BJ (cell line): ENCODE measurements around the gene TBCCD1. TPM values are rescaled to one million over a fixed set of nuclear protein-coding genes. Genes with fewer than 3 reads are reported as not detected.

Experiments used
- CTCF ChIA-PET: fragments of 350-600 bp; formaldehyde crosslinking; extraction: SDS; loops from one replicate; lab custom pipeline; 2021; ENCODE audit warnings: antibody characterized with exemption, inconsistent platforms; lab: Yijun Ruan, JAX
- POLR2A ChIA-PET: fragments of 300-600 bp; sonication (Branson Sonifier 250); formaldehyde crosslinking; extraction: SDS; loops from one replicate; lab custom pipeline; 2021; ENCODE audit warnings: antibody characterized with exemption; lab: Charles Lee
- DNase-seq: peaks from one replicate; pipeline ENCODE4 v3.0.0-alpha.2; 2011; ENCODE audit warnings: low read depth
- H3K27me3 ChIP-seq: 2 replicates; pipeline ENCODE4 v1.6.0; 2011; ENCODE audit warnings: low read length; ENCODE audit not compliant: control insufficient read depth, insufficient read depth
- H3K36me3 ChIP-seq: 2 replicates; pipeline ENCODE4 v1.5.1; 2011; ENCODE audit warnings: low read length; ENCODE audit not compliant: control insufficient read depth, insufficient read depth
- H3K4me3 ChIP-seq: 2 replicates; pipeline ENCODE4 v1.5.1; 2011; ENCODE audit warnings: low read depth, mild to moderate bottlenecking, control low read depth, low read length
- CTCF ChIP-seq: IDR thresholded peaks from 2 replicates; pipeline ENCODE4 v1.5.1; 2011; ENCODE audit warnings: low read depth, mild to moderate bottlenecking, control low read depth, inconsistent platforms, low read length, moderate library complexity; ENCODE audit not compliant: insufficient read depth
- polyA plus RNA-seq: library from polyadenylated mRNA; depleted of rRNA; stranded (reverse); fragments of >200 nt; gene quantifications from 2 replicates; pipeline ENCODE4 v1.2.3, GENCODE V29; 2011

Gene TBCCD1
- polyA plus RNA-seq, 1 experiment, result 8.3 TPM

- CTCF ChIA-PET, result interaction anchor here (0.5 kb wide), 1 partner anchor 571 kb away, joined by 3 read pairs; no protein-coding TSS in a partner anchor
- DNase-seq, result no peak
- Histone ChIP-seq H3K27me3 (peaks cover 2% of the 10 kb centered on the region; the same call in 1 of the 2 replicates), H3K4me3 (no peak overlapping the region), H3K36me3 (no peaks in the 10 kb centered on the region)
- POLR2A ChIA-PET, result no interaction called here
- TF ChIP-seq CTCF, result no peak
Measured at GRCh38 chr3:186594591-186595113, 27.5 kb upstream of the TBCCD1 start.

- H3K4me3 ChIP-seq, result no peak overlapping the region
- DNase-seq, result no peak
- TF ChIP-seq CTCF, result no peak
- ChIA-PET CTCF (interaction anchor here (1.0 to 1.6 kb wide), 2 partner anchors 21 to 33 kb away, joined by 3 to 5 read pairs; no protein-coding TSS in a partner anchor), POLR2A (no interaction called here)
- peaks cover 2% of the 10 kb centered on the region; the same call in 1 of the 2 replicates for H3K27me3 ChIP-seq
- no peaks in the 10 kb centered on the region for H3K36me3 ChIP-seq
Measured at GRCh38 chr3:186593862-186594261, 26.7 kb upstream of the TBCCD1 start.

- DNase-seq, result no peak
- no peak for TF ChIP-seq CTCF
- H3K36me3 ChIP-seq, result no peaks in the 10 kb centered on the region
- ChIA-PET POLR2A (no interaction called here), CTCF (interaction anchor here (1.6 kb wide), 1 partner anchor 22 kb away, joined by 5 read pairs; no protein-coding TSS in a partner anchor)
- H3K27me3 ChIP-seq, result peaks cover 2% of the 10 kb centered on the region; the same call in 1 of the 2 replicates
- H3K4me3 ChIP-seq, result no peak overlapping the region
Measured at GRCh38 chr3:186592682-186593081, 25.5 kb upstream of the TBCCD1 start.

- TF ChIP-seq CTCF, result no peak
- DNase-seq, result no peak
- no peaks in the 10 kb centered on the region for H3K36me3 ChIP-seq
- POLR2A ChIA-PET, result interaction anchor here (0.7 kb wide), 1 partner anchor 20 kb away, joined by 3 read pairs; the partner anchor contains the start of gene DNAJB11
- H3K27me3 ChIP-seq, result peaks cover 2% of the 10 kb centered on the region; the same call in 1 of the 2 replicates
- CTCF ChIA-PET, result interaction anchor here (0.9 to 1.4 kb wide), 3 partner anchors 18 to 26 kb away, joined by 3 to 6 read pairs (median 6); no protein-coding TSS in a partner anchor
- H3K4me3 ChIP-seq, result no peak overlapping the region
Measured at GRCh38 chr3:186590580-186591295, 23.6 kb upstream of the TBCCD1 start.
